Natural killer cell treated with Interleukin-12 subunit alpha and Interleukin-12 subunit beta and Interleukin-15 and Interleukin-18, amount 100 ng/mL, for 72 hours (primary cell): Measurements from ENCODE around the gene IGF1. TPM values are rescaled to one million over a fixed set of nuclear protein-coding genes. Genes with fewer than 3 reads are reported as not detected.
A peak's percentile ranks its signal among the peaks of the same experiment; 100 is the strongest.

Experiments used
- ATAC-seq, 2 donors: fragments of 150-1000 bp; cut with Tn5 transposase in 1 of 2; sonication (Bioruptor Pico), chemical (Tn5 transposase) in 1 of 2; 2 replicates each; pipeline ENCODE4 v1.10.0; 2021
- DNase-seq: peaks from one replicate; pipeline ENCODE4 v3.0.0; 2022; ENCODE audit warnings: low spot score
- H3K27ac Mint-ChIP-seq, 2 donors: 1 replicate in 1 of 2; 2 replicates in 1 of 2; pipeline ENCODE4 v1.8.0; 2022; ENCODE audit warnings: mixed read lengths in 2 of 2, mild to moderate bottlenecking in 1 of 2, moderate library complexity in 1 of 2
- H3K27me3 Mint-ChIP-seq, 2 donors: 1 replicate in 1 of 2; 2 replicates in 1 of 2; pipeline ENCODE4 v1.8.0; 2022; ENCODE audit warnings: mixed read lengths in 2 of 2
- H3K36me3 Mint-ChIP-seq: one replicate; pipeline ENCODE4 v1.8.0; 2022; ENCODE audit warnings: mixed read lengths
- H3K4me1 Mint-ChIP-seq, 2 donors: 1 replicate in 1 of 2; 2 replicates in 1 of 2; pipeline ENCODE4 v1.8.0; 2022; ENCODE audit warnings: low read depth in 2 of 2, mixed read lengths in 2 of 2, mild to moderate bottlenecking in 1 of 2
- H3K4me3 Mint-ChIP-seq: one replicate; pipeline ENCODE4 v1.8.0; 2022; ENCODE audit warnings: mixed read lengths
- H3K9me3 Mint-ChIP-seq: 2 replicates; pipeline ENCODE4 v1.8.0; 2022; ENCODE audit warnings: mixed read lengths
- total RNA-seq, 2 donors: library from RNA; stranded (reverse); gene quantifications; one replicate each; pipeline ENCODE4 v1.2.3, GENCODE V29; 2022

IGF1 gene
- total RNA-seq, 2 donors from 2014 or later: 0.05 TPM; not detected in 1

DNA sequence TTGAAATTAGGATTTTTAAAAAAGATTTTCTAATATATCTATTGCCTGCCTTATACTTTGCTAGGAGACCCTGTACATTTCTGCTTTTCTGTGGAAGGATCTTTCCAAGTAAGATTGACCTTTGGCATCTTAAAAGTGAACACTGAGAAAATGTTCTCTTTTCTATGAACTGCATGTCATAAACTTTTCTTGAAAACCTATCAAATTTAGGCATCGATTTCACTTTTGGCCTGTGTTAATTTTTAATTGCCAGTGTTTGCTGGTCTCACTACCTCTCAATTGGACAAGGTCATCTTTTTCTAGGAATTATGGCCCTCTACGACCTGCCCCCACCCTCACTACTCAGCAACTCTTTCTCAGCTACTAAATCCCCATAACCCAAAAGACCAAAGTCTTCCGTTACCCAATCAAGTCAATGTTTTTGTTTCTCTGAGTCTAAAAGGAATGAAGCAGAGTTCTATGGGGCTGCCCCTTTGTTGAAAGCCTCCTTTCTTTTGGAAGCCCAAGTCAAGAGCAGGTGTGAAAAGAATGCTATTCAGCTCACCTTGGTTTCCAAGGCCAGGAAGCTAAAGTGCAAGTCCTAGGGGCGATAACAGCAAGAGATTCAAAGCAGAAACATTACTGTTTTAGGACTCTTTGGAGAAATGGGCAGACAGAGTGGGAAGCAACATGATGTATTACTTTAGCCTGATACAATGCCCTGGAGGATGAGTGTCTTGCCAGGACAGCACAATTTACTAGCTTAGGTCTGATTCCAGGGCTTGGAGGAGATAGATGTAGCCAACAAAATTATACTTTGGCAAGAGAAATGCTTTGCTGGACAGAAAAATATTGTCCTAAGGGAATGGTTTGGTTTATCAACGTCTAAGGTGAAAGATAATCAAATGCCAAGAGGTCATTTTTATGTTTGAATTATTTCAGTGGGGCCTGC lies 55.0 kb downstream of the IGF1 start:
- no peak overlapping the region for H3K4me3 Mint-ChIP-seq

DNA sequence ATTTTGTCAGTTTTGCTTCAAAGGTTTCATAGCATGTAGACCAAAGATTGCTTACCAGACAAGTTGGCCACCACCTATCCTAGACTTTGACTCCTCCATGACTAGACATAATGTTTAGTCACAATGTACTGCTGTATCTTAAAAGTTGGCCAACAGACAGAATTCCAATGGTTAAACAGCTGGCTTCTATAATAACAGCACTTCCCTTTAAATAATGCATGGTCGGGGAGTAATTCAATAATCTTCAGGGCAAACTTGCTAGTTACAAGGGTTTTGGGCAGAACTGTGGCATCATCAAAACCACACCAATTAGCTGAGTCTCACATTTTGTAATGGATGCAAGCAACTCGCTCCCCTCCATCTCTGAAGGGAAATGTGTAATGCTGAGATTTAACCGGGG lies 56.9 kb downstream of the IGF1 start:
- Mint-ChIP-seq H3K9me3 (peaks cover 6% of the 10 kb centered on the region), H3K27ac (no peak overlapping the region), H3K4me3 (no peak overlapping the region), H3K27me3 (peaks cover 4 to 5% of the 10 kb centered on the region in 2 donors), H3K36me3 (peaks cover 4% of the 10 kb centered on the region), H3K4me1 (peaks cover 0 to 13% of the 10 kb centered on the region in 2 donors)
- DNase-seq (no peak), ATAC-seq (no peak)

More for the DNA sequence above, 55.0 kb downstream of the IGF1 start:
- Mint-ChIP-seq H3K4me1 (peaks cover 0 to 13% of the 10 kb centered on the region in 2 donors), H3K27me3 (peaks cover 0 to 5% of the 10 kb centered on the region in 2 donors), H3K27ac (no peak overlapping the region), H3K36me3 (peaks cover 4% of the 10 kb centered on the region), H3K9me3 (peaks cover 6% of the 10 kb centered on the region)
- DNase-seq (no peak), ATAC-seq (no peak)

DNA sequence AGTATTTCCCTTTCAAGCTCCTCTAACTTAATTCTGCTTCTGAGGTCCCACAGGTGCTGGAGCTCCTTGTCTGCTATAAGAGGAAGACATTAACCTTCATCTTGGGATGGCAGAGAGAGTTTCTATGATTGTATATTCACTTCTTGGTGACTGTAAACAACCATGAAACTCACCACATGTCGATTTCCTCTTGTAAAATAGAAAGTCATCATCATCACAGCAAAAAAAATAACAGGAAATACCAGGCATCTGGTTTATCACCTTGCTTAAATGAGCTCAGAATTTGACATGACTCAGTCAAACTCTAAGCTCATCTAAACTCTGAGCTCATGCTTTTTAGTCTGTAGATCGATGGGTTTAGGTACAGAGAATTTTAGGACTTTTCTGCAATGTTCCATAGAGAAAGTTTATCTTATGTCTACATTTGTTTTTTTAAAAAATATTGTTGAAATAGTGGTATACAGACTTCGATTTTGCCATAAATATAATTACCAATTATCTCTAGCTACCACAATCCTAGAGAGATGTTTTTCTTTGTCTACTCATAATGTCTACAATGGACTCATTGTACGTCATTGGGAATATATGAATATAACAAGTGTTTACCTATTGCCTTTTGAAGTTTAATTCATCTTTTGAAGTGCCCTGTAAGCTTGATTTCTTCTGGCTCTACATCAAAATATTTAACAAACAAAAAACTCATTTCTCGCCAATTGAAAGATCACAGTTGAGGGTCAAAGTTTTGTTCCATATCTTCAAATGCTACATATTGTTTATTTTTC lies 58.4 kb downstream of the IGF1 start:
- peaks cover 0 to 13% of the 10 kb centered on the region in 2 donors for H3K4me1 Mint-ChIP-seq

GRCh38 chr12:102419094-102419764 lies 61.1 kb downstream of the IGF1 start:
- peaks cover 0 to 13% of the 10 kb centered on the region in 2 donors for H3K4me1 Mint-ChIP-seq
- DNase-seq: no peak
- peaks cover 8% of the 10 kb centered on the region for H3K9me3 Mint-ChIP-seq
- no peaks in the 10 kb centered on the region for H3K36me3 Mint-ChIP-seq
- ATAC-seq: no peak
- H3K27ac Mint-ChIP-seq: no peak overlapping the region
- H3K27me3 Mint-ChIP-seq: peaks cover 8 to 26% of the 10 kb centered on the region in 2 donors
- no peak overlapping the region for H3K4me3 Mint-ChIP-seq

More for the DNA sequence above, 58.4 kb downstream of the IGF1 start:
- peak in 1 of 2 donors; percentile 85 for ATAC-seq
- H3K36me3 Mint-ChIP-seq: peaks cover 4% of the 10 kb centered on the region
- peaks cover 9 to 16% of the 10 kb centered on the region in 2 donors for H3K27me3 Mint-ChIP-seq
- peak overlapping the region; percentile 13 for H3K4me3 Mint-ChIP-seq
- peak overlapping the region in 1 of 2 donors; percentile 29 for H3K27ac Mint-ChIP-seq
- no peak for DNase-seq
- peaks cover 11% of the 10 kb centered on the region for H3K9me3 Mint-ChIP-seq

GRCh38 chr12:102417055-102417454 lies 63.3 kb downstream of the IGF1 start:
- H3K9me3 Mint-ChIP-seq: peaks cover 8% of the 10 kb centered on the region
- H3K27ac Mint-ChIP-seq: no peak overlapping the region
- ATAC-seq (no peak), DNase-seq (no peak)
- no peaks in the 10 kb centered on the region for H3K36me3 Mint-ChIP-seq
- H3K4me1 Mint-ChIP-seq: peaks cover 0 to 9% of the 10 kb centered on the region in 2 donors
- H3K4me3 Mint-ChIP-seq: no peak overlapping the region
- peaks cover 8 to 26% of the 10 kb centered on the region in 2 donors for H3K27me3 Mint-ChIP-seq

GRCh38 chr12:102415515-102415914 lies 64.8 kb downstream of the IGF1 start:
- H3K4me3 Mint-ChIP-seq: no peak overlapping the region
- H3K4me1 Mint-ChIP-seq: no peaks in the 10 kb centered on the region
- DNase-seq (no peak), ATAC-seq (no peak)
- no peak overlapping the region for H3K27ac Mint-ChIP-seq
- peaks cover 8% of the 10 kb centered on the region for H3K9me3 Mint-ChIP-seq
- no peaks in the 10 kb centered on the region for H3K36me3 Mint-ChIP-seq
- peaks cover 9 to 34% of the 10 kb centered on the region in 2 donors for H3K27me3 Mint-ChIP-seq

DNA sequence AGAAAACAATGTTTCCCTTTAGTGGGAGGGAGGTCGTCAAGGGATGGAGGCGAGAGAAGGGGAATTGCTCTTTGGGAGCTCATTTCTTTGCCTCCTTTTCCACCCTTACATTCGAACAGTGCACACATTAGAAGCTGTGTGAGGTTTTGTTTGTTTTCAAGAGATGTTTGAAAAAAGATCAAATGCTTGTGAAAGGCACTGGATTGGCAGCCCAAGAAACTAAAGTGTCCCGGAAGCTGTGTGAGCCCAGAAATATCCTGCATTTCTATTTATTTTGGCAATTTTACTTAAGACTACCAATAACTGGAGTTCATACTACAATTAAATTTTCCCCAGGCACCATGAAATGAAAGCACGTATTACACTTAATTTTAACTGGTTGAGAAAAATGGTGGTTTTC lies 67.0 kb downstream of the IGF1 start:
- ATAC-seq: no peak
- Mint-ChIP-seq H3K9me3 (peaks cover 11% of the 10 kb centered on the region), H3K4me1 (no peaks in the 10 kb centered on the region)

DNA sequence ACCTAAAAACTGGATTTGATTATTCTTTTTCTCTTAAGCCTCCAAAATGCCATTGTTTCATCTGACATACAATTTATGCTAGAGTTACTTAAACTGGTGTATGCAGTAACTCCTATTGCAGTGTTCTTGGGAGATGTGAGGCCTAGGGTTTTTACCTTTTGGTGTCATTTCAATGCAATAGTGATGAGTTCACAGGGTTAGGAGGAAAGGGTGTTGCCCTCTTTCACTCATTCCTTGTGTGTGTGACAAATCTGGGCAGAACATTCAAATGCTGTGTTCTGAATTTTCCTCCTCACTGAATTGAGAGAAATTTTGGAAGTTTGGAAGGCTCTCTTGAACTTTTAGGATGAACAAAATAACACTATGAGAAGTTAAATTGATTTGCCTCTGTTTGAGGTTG lies 69.9 kb downstream of the IGF1 start:
- DNase-seq (no peak), ATAC-seq (no peak)
- H3K4me1 Mint-ChIP-seq: no peaks in the 10 kb centered on the region
- H3K4me3 Mint-ChIP-seq: no peak overlapping the region
- H3K27me3 Mint-ChIP-seq: peaks cover 6 to 20% of the 10 kb centered on the region in 2 donors
- H3K27ac Mint-ChIP-seq: no peak overlapping the region
- no peaks in the 10 kb centered on the region for H3K36me3 Mint-ChIP-seq
- H3K9me3 Mint-ChIP-seq: peaks cover 3% of the 10 kb centered on the region

More for the DNA sequence above, 67.0 kb downstream of the IGF1 start:
- Mint-ChIP-seq H3K27me3 (peaks cover 14 to 41% of the 10 kb centered on the region in 2 donors), H3K36me3 (no peaks in the 10 kb centered on the region), H3K4me3 (no peak overlapping the region), H3K27ac (no peak overlapping the region)
- DNase-seq: no peak

DNA sequence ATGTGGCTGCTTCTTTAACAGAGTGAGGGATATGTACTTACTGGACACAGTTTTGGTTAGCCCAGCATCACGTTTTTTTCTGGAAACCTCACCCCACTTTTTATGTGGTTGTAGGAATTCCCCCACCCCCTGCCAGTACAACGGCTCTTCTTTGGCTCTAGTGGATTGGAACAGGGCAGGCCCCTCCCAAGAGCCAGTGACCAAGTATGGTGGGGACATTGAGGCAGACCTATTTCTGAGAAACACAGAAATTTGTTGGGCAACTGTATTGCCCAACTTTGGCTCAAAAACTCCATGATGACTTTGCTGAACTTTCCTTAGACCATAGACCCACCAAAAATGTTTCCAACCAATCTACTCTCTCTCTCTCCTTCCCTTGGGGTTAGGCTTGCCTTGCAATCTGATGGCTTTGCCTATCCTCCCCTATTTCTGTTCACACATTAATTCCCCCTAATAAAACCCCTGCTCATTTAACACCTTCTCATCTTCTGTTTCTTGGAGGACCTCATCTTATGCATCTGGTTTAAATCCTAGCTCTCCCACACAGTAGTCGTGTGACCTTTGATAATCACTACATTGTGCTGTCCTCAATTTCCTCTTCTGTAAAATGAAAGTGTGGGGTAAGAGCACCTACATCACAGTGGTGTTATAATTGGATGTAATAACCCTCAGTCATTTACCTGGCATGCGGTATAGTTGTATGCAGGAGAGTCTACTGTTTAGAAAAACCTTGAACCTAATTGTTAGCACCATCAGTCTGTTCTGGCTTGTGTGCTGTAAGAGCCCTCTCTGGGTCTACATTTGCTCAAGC lies 71.7 kb downstream of the IGF1 start:
- H3K27ac Mint-ChIP-seq: no peak overlapping the region
- H3K36me3 Mint-ChIP-seq: no peaks in the 10 kb centered on the region
- H3K9me3 Mint-ChIP-seq: peaks cover 3% of the 10 kb centered on the region
- ATAC-seq: no peak
- H3K27me3 Mint-ChIP-seq: peaks cover 6 to 20% of the 10 kb centered on the region in 2 donors
- H3K4me3 Mint-ChIP-seq: no peak overlapping the region
- no peak for DNase-seq
- no peaks in the 10 kb centered on the region for H3K4me1 Mint-ChIP-seq

DNA sequence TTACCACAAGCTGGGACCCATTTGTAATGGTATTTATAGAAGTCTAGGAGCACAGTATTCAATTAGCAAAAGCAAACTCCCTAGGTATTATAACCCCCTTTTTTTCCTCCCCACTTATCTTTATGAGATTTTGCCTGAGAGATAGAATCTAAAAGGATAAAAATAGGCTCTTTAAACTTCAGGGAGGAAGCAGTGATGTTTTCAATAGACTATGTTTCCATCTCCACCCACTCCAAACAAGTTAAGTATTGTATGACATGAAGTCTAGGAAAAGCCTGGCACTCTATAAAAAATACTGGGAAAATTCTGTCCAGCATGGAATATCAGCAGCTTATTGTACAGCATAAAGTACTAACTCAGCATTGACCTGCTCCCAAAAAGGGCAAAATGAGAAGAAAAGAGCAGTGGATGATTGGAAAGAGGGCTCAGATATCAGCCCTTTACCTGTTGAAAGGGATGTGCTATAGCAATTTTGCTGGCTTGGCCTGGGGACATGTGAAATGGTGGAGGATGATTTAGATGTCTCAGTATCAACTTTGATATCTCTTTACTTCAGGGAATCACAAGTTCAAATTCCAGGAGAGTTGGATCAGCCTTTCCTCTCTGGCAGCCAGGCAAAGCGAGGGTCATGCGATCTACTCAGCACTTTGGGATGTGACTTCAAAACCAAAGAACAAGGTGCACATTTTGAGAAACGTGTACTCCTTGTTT lies 72.4 kb downstream of the IGF1 start:
- Mint-ChIP-seq H3K27ac (no peak overlapping the region), H3K4me3 (no peak overlapping the region), H3K36me3 (no peaks in the 10 kb centered on the region), H3K4me1 (no peaks in the 10 kb centered on the region), H3K27me3 (peaks cover 6 to 20% of the 10 kb centered on the region in 2 donors), H3K9me3 (peaks cover 3% of the 10 kb centered on the region)
- ATAC-seq (no peak), DNase-seq (no peak)

GRCh38 chr12:102406033-102406584 lies 74.3 kb downstream of the IGF1 start:
- Mint-ChIP-seq H3K36me3 (no peaks in the 10 kb centered on the region), H3K27ac (no peak overlapping the region), H3K4me1 (no peaks in the 10 kb centered on the region), H3K27me3 (peaks cover 6 to 12% of the 10 kb centered on the region in 2 donors), H3K4me3 (no peak overlapping the region), H3K9me3 (peaks cover 3% of the 10 kb centered on the region)
- ATAC-seq (no peak), DNase-seq (no peak)

DNA sequence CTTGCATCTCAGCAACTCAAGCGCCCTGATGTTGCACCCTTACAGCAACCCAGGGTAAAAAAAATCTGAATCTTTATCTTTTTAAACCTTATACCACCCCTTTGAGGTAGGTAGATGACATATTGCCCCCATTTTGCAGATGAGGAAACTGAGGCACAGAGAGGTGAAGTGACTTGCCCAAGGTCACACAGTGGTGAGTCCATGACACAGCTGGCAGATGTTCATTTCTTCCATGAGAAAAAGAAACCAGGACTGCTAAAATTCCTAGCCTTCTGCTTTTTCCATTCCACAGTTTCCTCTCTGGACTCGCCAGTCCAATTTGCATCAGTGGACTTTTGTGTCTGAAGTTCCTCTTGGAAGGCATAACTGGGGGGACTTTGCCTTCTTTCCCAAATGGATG lies 79.3 kb downstream of the IGF1 start:
- no peak for DNase-seq
- Mint-ChIP-seq H3K4me1 (no peaks in the 10 kb centered on the region), H3K27ac (no peak overlapping the region), H3K9me3 (no peaks in the 10 kb centered on the region), H3K27me3 (peaks cover 6 to 16% of the 10 kb centered on the region in 2 donors), H3K4me3 (no peak overlapping the region), H3K36me3 (no peaks in the 10 kb centered on the region)
- ATAC-seq: no peak
